ENCODE results near the gene CD244.

- TF ChIP-seq POLR2AphosphoS5 (IDR thresholded peaks at IDR 0.05; ENCODE audit: low read depth) (no peak), CTCF (IDR thresholded peaks at IDR 0.05; ENCODE audit: insufficient read depth, low read length) (no peak), REST (IDR thresholded peaks at IDR 0.05; ENCODE audit: insufficient replicate concordance, low read depth) (no peak), GABPA (IDR thresholded peaks at IDR 0.05; ENCODE audit: low read depth) (no peak), SPI1 (IDR thresholded peaks at IDR 0.05; ENCODE audit: borderline replicate concordance, low read depth) (no peak)
These were observed 16.4 kb upstream of the CD244 start for GRCh38 chr1:160879056-160879455.
